T-helper 17 cell (primary cell): ENCODE data around the gene ZNF644. TPM values are rescaled to one million over a fixed set of nuclear protein-coding genes. Genes with fewer than 3 reads are reported as not detected.

Experiments used
- ATAC-seq: fragments of 150-1000 bp; cut with Tn5 transposase; 2 replicates; pipeline ENCODE4 v1.10.0; 2021; ENCODE audit warnings: mild to moderate bottlenecking, moderate library complexity
- DNase-seq, 3 donors: peaks; one replicate each; pipeline versions ENCODE4 v3.0.0 to v3.0.0-alpha.2; 2020 to 2021
- H3K9me3 ChIP-seq: one replicate; pipeline ENCODE4 v1.7.0; 2013; ENCODE audit warnings: low read length, mild to moderate bottlenecking; ENCODE audit not compliant: control insufficient read depth, poor library complexity, severe bottlenecking
- H3K27ac Mint-ChIP-seq: one replicate; pipeline ENCODE4 v1.8.0; 2022; ENCODE audit warnings: mild to moderate bottlenecking, moderate library complexity, mixed read lengths
- H3K27me3 Mint-ChIP-seq: one replicate; pipeline ENCODE4 v1.8.0; 2022; ENCODE audit warnings: mixed read lengths
- H3K36me3 Mint-ChIP-seq: one replicate; pipeline ENCODE4 v1.8.0; 2022; ENCODE audit warnings: low read depth, mixed read lengths
- H3K4me1 Mint-ChIP-seq: one replicate; pipeline ENCODE4 v1.8.0; 2022; ENCODE audit warnings: mild to moderate bottlenecking, mixed read lengths
- H3K4me3 Mint-ChIP-seq: one replicate; pipeline ENCODE4 v1.8.0; 2022; ENCODE audit warnings: mild to moderate bottlenecking, moderate library complexity, mixed read lengths
- total RNA-seq, 4 donors: library from RNA in 2 of 4; stranded (reverse) in 2 of 4; gene quantifications; one replicate each; pipeline ENCODE4 v1.2.3 and lab custom pipeline; 2022 to 2026

The ZNF644 gene
- total RNA-seq, 2 donors from 2014 or later = 126 to 136 TPM

- H3K27me3 Mint-ChIP-seq = no peaks in the 10 kb centered on the region
These were observed 139.6 kb downstream of the ZNF644 start for GRCh38 chr1:90882221-90882620.

GRCh38 chr1:90881034-90881433, 140.8 kb downstream of the ZNF644 start:
- peaks cover 24% of the 10 kb centered on the region for H3K9me3 ChIP-seq
- no peaks in the 10 kb centered on the region for H3K27me3 Mint-ChIP-seq
- no peaks in the 10 kb centered on the region for H3K4me1 Mint-ChIP-seq
- no peak overlapping the region for H3K4me3 Mint-ChIP-seq
- ATAC-seq = no peak
- no peak for DNase-seq
- no peaks in the 10 kb centered on the region for H3K36me3 Mint-ChIP-seq
- no peak overlapping the region for H3K27ac Mint-ChIP-seq

More at GRCh38 chr1:90882221-90882620, 139.6 kb downstream of the ZNF644 start:
- DNase-seq = no peak
- Mint-ChIP-seq H3K36me3 (no peaks in the 10 kb centered on the region), H3K4me3 (no peak overlapping the region), H3K4me1 (no peaks in the 10 kb centered on the region), H3K27ac (no peak overlapping the region)
- H3K9me3 ChIP-seq = peaks cover 24% of the 10 kb centered on the region
- no peak for ATAC-seq

GRCh38 chr1:90879281-90879680, 142.6 kb downstream of the ZNF644 start:
- H3K9me3 ChIP-seq = peaks cover 24% of the 10 kb centered on the region
- H3K27me3 Mint-ChIP-seq = no peaks in the 10 kb centered on the region
- no peak overlapping the region for H3K4me3 Mint-ChIP-seq
- ATAC-seq (no peak), DNase-seq (no peak)
- no peaks in the 10 kb centered on the region for H3K4me1 Mint-ChIP-seq
- H3K36me3 Mint-ChIP-seq = no peaks in the 10 kb centered on the region
- no peak overlapping the region for H3K27ac Mint-ChIP-seq

- Mint-ChIP-seq H3K27ac (no peak overlapping the region), H3K4me1 (no peaks in the 10 kb centered on the region), H3K4me3 (no peak overlapping the region), H3K27me3 (no peaks in the 10 kb centered on the region), H3K36me3 (no peaks in the 10 kb centered on the region)
- H3K9me3 ChIP-seq = peaks cover 15% of the 10 kb centered on the region
- DNase-seq (no peak), ATAC-seq (no peak)
These were observed 145.7 kb downstream of the ZNF644 start for GRCh38 chr1:90876101-90876500.
